SK-N-SH (cell line): ENCODE measurements around the gene MT1F.

Source experiments
- SMC3 ChIP-seq: IDR thresholded peaks from 2 replicates; pipeline ENCODE4 v1.6.1; 2012; ENCODE audit warnings: low read depth, low read length, improper control_type of control experiment
- TF ChIP-seq, protein P1 (sequence below): fragments of 200-600 bp; sonication (generic); IDR thresholded peaks from 2 replicates; pipeline ENCODE4 v1.6.1; 2017; ENCODE audit warnings: antibody characterized with exemption, mild to moderate bottlenecking, moderate library complexity
- TF ChIP-seq, protein P2 (sequence below): IDR thresholded peaks from 2 replicates; pipeline ENCODE4 v1.4.0; 2012; ENCODE audit warnings: low read depth
- TF ChIP-seq, protein P3 (sequence below): IDR thresholded peaks from 2 replicates; pipeline ENCODE4 v1.6.1; 2012; ENCODE audit warnings: mild to moderate bottlenecking, low read depth, low read length, moderate library complexity

DNA sequence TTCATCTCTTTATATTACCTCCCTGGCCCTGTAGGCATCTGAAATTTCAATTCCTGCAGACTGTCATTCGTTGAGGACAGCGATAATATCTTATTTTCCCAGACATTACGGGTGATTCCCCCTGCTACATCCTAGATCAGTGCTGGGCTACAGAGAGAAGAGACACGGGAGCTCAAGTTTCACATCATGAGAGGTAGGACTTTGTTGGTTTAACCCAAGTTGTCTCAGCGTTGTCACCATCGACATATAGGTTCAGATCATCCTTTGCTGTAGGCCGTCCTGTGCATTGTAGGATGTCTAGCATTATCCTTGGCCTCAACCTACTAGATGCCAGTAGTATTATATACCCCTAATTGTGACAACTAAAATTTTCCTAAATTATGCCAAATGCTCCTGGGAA is 43.8 kb downstream of the MT1F start:
- TF ChIP-seq, protein P1, sequence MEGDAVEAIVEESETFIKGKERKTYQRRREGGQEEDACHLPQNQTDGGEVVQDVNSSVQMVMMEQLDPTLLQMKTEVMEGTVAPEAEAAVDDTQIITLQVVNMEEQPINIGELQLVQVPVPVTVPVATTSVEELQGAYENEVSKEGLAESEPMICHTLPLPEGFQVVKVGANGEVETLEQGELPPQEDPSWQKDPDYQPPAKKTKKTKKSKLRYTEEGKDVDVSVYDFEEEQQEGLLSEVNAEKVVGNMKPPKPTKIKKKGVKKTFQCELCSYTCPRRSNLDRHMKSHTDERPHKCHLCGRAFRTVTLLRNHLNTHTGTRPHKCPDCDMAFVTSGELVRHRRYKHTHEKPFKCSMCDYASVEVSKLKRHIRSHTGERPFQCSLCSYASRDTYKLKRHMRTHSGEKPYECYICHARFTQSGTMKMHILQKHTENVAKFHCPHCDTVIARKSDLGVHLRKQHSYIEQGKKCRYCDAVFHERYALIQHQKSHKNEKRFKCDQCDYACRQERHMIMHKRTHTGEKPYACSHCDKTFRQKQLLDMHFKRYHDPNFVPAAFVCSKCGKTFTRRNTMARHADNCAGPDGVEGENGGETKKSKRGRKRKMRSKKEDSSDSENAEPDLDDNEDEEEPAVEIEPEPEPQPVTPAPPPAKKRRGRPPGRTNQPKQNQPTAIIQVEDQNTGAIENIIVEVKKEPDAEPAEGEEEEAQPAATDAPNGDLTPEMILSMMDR = no peak
- TF ChIP-seq SMC3 = no peak
- TF ChIP-seq, protein P2, sequence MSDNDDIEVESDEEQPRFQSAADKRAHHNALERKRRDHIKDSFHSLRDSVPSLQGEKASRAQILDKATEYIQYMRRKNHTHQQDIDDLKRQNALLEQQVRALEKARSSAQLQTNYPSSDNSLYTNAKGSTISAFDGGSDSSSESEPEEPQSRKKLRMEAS = no peak
- TF ChIP-seq, protein P3, sequence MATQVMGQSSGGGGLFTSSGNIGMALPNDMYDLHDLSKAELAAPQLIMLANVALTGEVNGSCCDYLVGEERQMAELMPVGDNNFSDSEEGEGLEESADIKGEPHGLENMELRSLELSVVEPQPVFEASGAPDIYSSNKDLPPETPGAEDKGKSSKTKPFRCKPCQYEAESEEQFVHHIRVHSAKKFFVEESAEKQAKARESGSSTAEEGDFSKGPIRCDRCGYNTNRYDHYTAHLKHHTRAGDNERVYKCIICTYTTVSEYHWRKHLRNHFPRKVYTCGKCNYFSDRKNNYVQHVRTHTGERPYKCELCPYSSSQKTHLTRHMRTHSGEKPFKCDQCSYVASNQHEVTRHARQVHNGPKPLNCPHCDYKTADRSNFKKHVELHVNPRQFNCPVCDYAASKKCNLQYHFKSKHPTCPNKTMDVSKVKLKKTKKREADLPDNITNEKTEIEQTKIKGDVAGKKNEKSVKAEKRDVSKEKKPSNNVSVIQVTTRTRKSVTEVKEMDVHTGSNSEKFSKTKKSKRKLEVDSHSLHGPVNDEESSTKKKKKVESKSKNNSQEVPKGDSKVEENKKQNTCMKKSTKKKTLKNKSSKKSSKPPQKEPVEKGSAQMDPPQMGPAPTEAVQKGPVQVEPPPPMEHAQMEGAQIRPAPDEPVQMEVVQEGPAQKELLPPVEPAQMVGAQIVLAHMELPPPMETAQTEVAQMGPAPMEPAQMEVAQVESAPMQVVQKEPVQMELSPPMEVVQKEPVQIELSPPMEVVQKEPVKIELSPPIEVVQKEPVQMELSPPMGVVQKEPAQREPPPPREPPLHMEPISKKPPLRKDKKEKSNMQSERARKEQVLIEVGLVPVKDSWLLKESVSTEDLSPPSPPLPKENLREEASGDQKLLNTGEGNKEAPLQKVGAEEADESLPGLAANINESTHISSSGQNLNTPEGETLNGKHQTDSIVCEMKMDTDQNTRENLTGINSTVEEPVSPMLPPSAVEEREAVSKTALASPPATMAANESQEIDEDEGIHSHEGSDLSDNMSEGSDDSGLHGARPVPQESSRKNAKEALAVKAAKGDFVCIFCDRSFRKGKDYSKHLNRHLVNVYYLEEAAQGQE = no peak
